Keratinocyte (primary cell): Measurements from ENCODE around the gene SLC6A17. TPM values are rescaled to one million over a fixed set of nuclear protein-coding genes. Genes with fewer than 3 reads are reported as not detected.

Experiments
- DNase-seq: peaks from one replicate; pipeline ENCODE4 v3.0.0-alpha.2; 2011; ENCODE audit warnings: low read depth, missing footprints, low spot score
- FAIRE-seq: peaks from 2 replicates; lab custom pipeline; 2011; peaks lifted over from hg19 to GRCh38; lab: Jason Lieb, UNC
- H2AFZ ChIP-seq: 2 replicates; pipeline ENCODE4 v1.6.0; 2012; ENCODE audit warnings: low read length, control low read depth, inconsistent platforms; ENCODE audit not compliant: control insufficient read depth
- H3K27ac ChIP-seq: 2 replicates; pipeline ENCODE4 v1.5.1; 2011; ENCODE audit warnings: low read length; ENCODE audit not compliant: control insufficient read depth, insufficient read depth
- H3K27me3 ChIP-seq: 3 replicates; pipeline ENCODE4 v1.6.0; 2011; ENCODE audit warnings: low read length; ENCODE audit not compliant: control insufficient read depth, insufficient read depth; ENCODE audit errors: extremely low read depth
- H3K36me3 ChIP-seq, 2 experiments: 2 replicates in 1 of 2; 3 replicates in 1 of 2; pipeline ENCODE4 v1.5.1; 2011; ENCODE audit warnings: low read length in 2 of 2, mild to moderate bottlenecking in 1 of 2; ENCODE audit not compliant: control insufficient read depth in 2 of 2, insufficient read depth in 2 of 2; ENCODE audit errors: extremely low read depth in 1 of 2
- H3K4me1 ChIP-seq: 3 replicates; pipeline ENCODE4 v1.5.1; 2011; ENCODE audit warnings: low read length; ENCODE audit not compliant: control insufficient read depth, insufficient read depth; ENCODE audit errors: extremely low read depth
- H3K4me2 ChIP-seq: 3 replicates; pipeline ENCODE4 v1.6.0; 2011; ENCODE audit warnings: low read depth, low read length; ENCODE audit not compliant: control insufficient read depth, insufficient read depth; ENCODE audit errors: extremely low read depth
- H3K4me3 ChIP-seq, 3 experiments: fragments of 200-600 bp in 1 of 3; sonication (generic) in 1 of 3; 2 replicates in 2 of 3; 3 replicates in 1 of 3; pipeline ENCODE4 v1.5.1; 2011 to 2016; ENCODE audit warnings: low read length in 3 of 3, mild to moderate bottlenecking in 3 of 3, control low read depth in 2 of 3, inconsistent platforms in 1 of 3, low read depth in 1 of 3, mixed read lengths in 1 of 3, mixed run types in 1 of 3, moderate library complexity in 1 of 3; ENCODE audit not compliant: control insufficient read depth in 2 of 3, insufficient read depth in 2 of 3; ENCODE audit errors: extremely low read depth in 1 of 3
- H3K79me2 ChIP-seq: 2 replicates; pipeline ENCODE4 v1.6.0; 2012; ENCODE audit warnings: low read length; ENCODE audit not compliant: control insufficient read depth, insufficient read depth
- H3K9ac ChIP-seq: 3 replicates; pipeline ENCODE4 v1.6.0; 2011; ENCODE audit warnings: low read length; ENCODE audit not compliant: control insufficient read depth, insufficient read depth; ENCODE audit errors: extremely low read depth
- H3K9me1 ChIP-seq: 3 replicates; pipeline ENCODE4 v1.6.0; 2011; ENCODE audit warnings: low read length; ENCODE audit not compliant: control insufficient read depth, insufficient read depth; ENCODE audit errors: extremely low read depth
- H3K9me3 ChIP-seq: 2 replicates; pipeline ENCODE4 v1.5.1; 2012; ENCODE audit warnings: low read depth, low read length; ENCODE audit not compliant: control insufficient read depth
- H4K20me1 ChIP-seq: 3 replicates; pipeline ENCODE4 v1.6.0; 2011; ENCODE audit warnings: low read length; ENCODE audit not compliant: control insufficient read depth, insufficient read depth; ENCODE audit errors: extremely low read depth
- EZH2 ChIP-seq: IDR thresholded peaks from one replicate; pipeline ENCODE4 v1.6.1; 2012; ENCODE audit warnings: inconsistent platforms, mild to moderate bottlenecking, low read length, moderate library complexity
- dilution Hi-C: fragments of 300-500 bp; cut with MboI; formaldehyde crosslinking; loops from one replicate; pipeline ENCODE4 v1.7.0; 2020; ENCODE audit warnings: low sequenced_read_pairs; ENCODE audit not compliant: extremely low pct_ligation_motif_present
- polyA plus RNA-seq, 5 experiments: library from polyadenylated mRNA; depleted of rRNA in 3 of 5; stranded (reverse) in 3 of 5; stranded (forward) in 1 of 5; unstranded in 1 of 5; fragments of >200 nt; gene quantifications; 1 replicate in 1 of 5; 2 replicates in 3 of 5; 3 replicates in 1 of 5; pipeline versions ENCODE4 v1.2.1 to v1.2.3, GENCODE V29; 2011 to 2012; ENCODE audit warnings: missing spikeins in 2 of 5, low read depth in 1 of 5, low replicate concordance in 1 of 5
- TF ChIP-seq, protein P1 (sequence below), 3 experiments: IDR thresholded peaks in 1 of 3; conservative IDR thresholded peaks in 1 of 3; optimal IDR thresholded peaks in 1 of 3; 2 replicates in 2 of 3; 3 replicates in 1 of 3; pipeline versions ENCODE3 to v1.5.1; 2011; ENCODE audit warnings: low read length in 3 of 3, mild to moderate bottlenecking in 3 of 3, moderate library complexity in 2 of 3, control low read depth in 1 of 3, inconsistent platforms in 1 of 3; ENCODE audit not compliant: insufficient read depth in 2 of 3; ENCODE audit errors: extremely low read depth in 1 of 3

SLC6A17 gene
- polyA plus RNA-seq, 1 donor (not counting 4 experiments of a cell fraction or from before 2014, with no cell fraction given): 0.25 TPM

DNA sequence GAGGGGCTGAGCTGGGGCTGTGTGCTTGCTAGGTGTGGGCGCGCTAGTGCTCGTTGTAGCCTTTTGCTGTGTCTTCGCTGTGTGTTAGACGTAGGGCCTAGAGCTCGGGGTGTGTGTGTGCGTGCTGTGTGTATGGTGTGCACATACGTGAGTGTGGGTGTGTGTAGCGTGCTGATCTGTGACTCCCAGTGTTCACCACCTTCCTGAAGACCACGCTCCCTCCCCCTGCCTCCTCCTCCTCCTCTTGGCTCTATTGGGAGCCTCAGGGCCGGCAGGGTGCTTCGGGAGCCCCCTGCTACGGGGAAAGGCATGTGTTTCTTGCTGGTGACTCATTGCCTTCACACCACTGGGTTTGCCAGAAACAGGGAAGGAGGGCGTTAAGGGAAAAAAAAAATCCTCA lies 50.4 kb downstream of the SLC6A17 start:
- H3K9ac ChIP-seq: no peak overlapping the region
- DNase-seq (no peak), FAIRE-seq (no peak)
- TF ChIP-seq EZH2: no peak
- TF ChIP-seq, protein P1, sequence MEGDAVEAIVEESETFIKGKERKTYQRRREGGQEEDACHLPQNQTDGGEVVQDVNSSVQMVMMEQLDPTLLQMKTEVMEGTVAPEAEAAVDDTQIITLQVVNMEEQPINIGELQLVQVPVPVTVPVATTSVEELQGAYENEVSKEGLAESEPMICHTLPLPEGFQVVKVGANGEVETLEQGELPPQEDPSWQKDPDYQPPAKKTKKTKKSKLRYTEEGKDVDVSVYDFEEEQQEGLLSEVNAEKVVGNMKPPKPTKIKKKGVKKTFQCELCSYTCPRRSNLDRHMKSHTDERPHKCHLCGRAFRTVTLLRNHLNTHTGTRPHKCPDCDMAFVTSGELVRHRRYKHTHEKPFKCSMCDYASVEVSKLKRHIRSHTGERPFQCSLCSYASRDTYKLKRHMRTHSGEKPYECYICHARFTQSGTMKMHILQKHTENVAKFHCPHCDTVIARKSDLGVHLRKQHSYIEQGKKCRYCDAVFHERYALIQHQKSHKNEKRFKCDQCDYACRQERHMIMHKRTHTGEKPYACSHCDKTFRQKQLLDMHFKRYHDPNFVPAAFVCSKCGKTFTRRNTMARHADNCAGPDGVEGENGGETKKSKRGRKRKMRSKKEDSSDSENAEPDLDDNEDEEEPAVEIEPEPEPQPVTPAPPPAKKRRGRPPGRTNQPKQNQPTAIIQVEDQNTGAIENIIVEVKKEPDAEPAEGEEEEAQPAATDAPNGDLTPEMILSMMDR (optimal IDR thresholded peaks at IDR 0.05 in 1 of 3, IDR thresholded peaks at IDR 0.05 in 1 of 3, conservative IDR thresholded peaks at IDR 0.05 in 1 of 3; ENCODE audit: extremely low read depth in 1 of 3, insufficient read depth in 2 of 3, low read length in 3 of 3): no peak
- H3K4me3 ChIP-seq: no peak overlapping the region
- no peak overlapping the region for H3K27ac ChIP-seq
- H3K27me3 ChIP-seq: no peaks in the 10 kb centered on the region
- no peaks in the 10 kb centered on the region for H3K4me1 ChIP-seq
- H3K9me3 ChIP-seq: no peaks in the 10 kb centered on the region
- H4K20me1 ChIP-seq: no peaks in the 10 kb centered on the region
- H3K4me2 ChIP-seq: no peak overlapping the region
- no peaks in the 10 kb centered on the region for H3K79me2 ChIP-seq
- no peaks in the 10 kb centered on the region for H3K36me3 ChIP-seq
- dilution Hi-C loops: no loop called here
- no peak overlapping the region for H2AFZ ChIP-seq
- H3K9me1 ChIP-seq: no peaks in the 10 kb centered on the region

DNA sequence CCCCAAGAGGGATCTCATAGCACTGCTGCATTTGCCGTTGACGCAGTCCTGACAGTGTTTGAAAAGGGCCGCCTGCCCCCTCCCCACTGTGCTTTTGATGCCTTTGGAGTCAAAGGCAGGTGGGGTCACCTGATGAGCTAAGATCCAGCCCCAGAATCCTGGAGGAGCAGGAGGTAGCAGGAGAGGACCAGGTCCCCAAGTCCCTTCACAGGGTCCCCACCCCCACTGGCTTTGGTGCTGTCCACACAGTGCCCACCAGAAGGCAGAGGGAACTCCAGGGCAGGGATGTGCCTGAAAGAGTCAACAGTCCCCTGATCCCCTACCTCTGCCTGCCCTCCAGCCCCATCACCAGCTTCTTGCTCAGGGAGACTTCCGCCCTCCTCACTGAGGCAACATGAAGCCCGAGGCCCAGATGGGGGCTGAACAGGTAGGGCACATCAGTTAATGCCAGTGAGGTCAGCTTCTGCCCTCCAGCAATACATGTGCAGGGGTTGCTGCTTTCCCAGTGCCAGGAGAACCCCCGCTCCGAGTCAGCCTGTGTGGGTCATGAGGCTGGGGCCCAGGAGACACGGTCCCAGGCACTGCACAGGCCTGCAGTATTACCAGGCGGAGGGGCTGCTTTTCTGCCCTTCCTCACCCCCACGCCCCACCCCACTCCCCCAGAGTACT lies 51.0 kb downstream of the SLC6A17 start:
- no peaks in the 10 kb centered on the region for H3K9me3 ChIP-seq
- no peaks in the 10 kb centered on the region for H3K79me2 ChIP-seq
- no peaks in the 10 kb centered on the region for H3K36me3 ChIP-seq
- no peak overlapping the region for H2AFZ ChIP-seq
- H3K27ac ChIP-seq: no peak overlapping the region
- no peaks in the 10 kb centered on the region for H3K9me1 ChIP-seq
- FAIRE-seq (no peak), DNase-seq (no peak)
- H3K27me3 ChIP-seq: no peaks in the 10 kb centered on the region
- no peak for TF ChIP-seq EZH2
- TF ChIP-seq, protein P1 (optimal IDR thresholded peaks at IDR 0.05 in 1 of 3, IDR thresholded peaks at IDR 0.05 in 1 of 3, conservative IDR thresholded peaks at IDR 0.05 in 1 of 3; ENCODE audit: extremely low read depth in 1 of 3, insufficient read depth in 2 of 3, low read length in 3 of 3): no peak
- no peaks in the 10 kb centered on the region for H4K20me1 ChIP-seq
- no peak overlapping the region for H3K4me3 ChIP-seq
- dilution Hi-C loops: no loop called here
- H3K4me2 ChIP-seq: no peak overlapping the region
- H3K4me1 ChIP-seq: no peaks in the 10 kb centered on the region
- no peak overlapping the region for H3K9ac ChIP-seq
